HepG2 (cell line): ENCODE measurements around the gene SRBD1. TPM values are rescaled to one million over a fixed set of nuclear protein-coding genes. Genes with fewer than 3 reads are reported as not detected.

ENCODE experiments used
- AGO1 ChIP-seq: fragments of 200-400 bp; formaldehyde crosslinking; IDR thresholded peaks from 2 replicates; pipeline ENCODE4 v1.6.1; 2017; ENCODE audit warnings: mild to moderate bottlenecking, low read depth, low read length, moderate library complexity; ENCODE audit not compliant: poor library complexity, severe bottlenecking
- GRHL1 ChIP-seq: sonication (generic); formaldehyde crosslinking; conservative IDR thresholded peaks from 2 replicates; pipeline ENCODE4 v1.8.0; 2022; ENCODE audit warnings: missing genetic modification reagents
- HCFC1 ChIP-seq: fragments of 150-350 bp; IDR thresholded peaks from 2 replicates; pipeline ENCODE4 v1.6.1; 2014; ENCODE audit warnings: low read depth, low read length
- KLF6 ChIP-seq: IDR thresholded peaks from 2 replicates; pipeline ENCODE4 v1.8.0; 2016; ENCODE audit warnings: missing biosample characterization, missing genetic modification reagents
- KMT2B ChIP-seq: IDR thresholded peaks from 2 replicates; pipeline ENCODE4 v1.6.1; 2016; ENCODE audit warnings: missing genetic modification reagents, missing compliant biosample characterization
- MAFF ChIP-seq: IDR thresholded peaks from 2 replicates; pipeline ENCODE4 v1.6.1; 2011; ENCODE audit warnings: low read depth, low read length, improper control_type of control experiment
- MED8 ChIP-seq: sonication (generic); formaldehyde crosslinking; IDR thresholded peaks from 2 replicates; pipeline ENCODE4 v1.8.1; 2023; ENCODE audit warnings: mild to moderate bottlenecking, missing genetic modification reagents; ENCODE audit not compliant: insufficient replicate concordance
- MYC ChIP-seq: sonication (generic); formaldehyde crosslinking; IDR thresholded peaks from 2 replicates; pipeline ENCODE4 v1.9.0; 2021; ENCODE audit warnings: missing genetic modification reagents, borderline replicate concordance
- ONECUT2 ChIP-seq: sonication (generic); formaldehyde crosslinking; IDR thresholded peaks from 2 replicates; pipeline ENCODE4 v1.4.0; 2020; ENCODE audit warnings: missing genetic modification reagents
- TARDBP ChIP-seq: sonication (generic); formaldehyde crosslinking; IDR thresholded peaks from 2 replicates; pipeline ENCODE4 v1.8.0; 2022; ENCODE audit warnings: mild to moderate bottlenecking, missing genetic modification reagents
- YEATS4 ChIP-seq: sonication (generic); formaldehyde crosslinking; IDR thresholded peaks from 2 replicates; pipeline ENCODE4 v1.4.0; 2020; ENCODE audit warnings: missing genetic modification reagents, borderline replicate concordance
- ZKSCAN8 ChIP-seq: IDR thresholded peaks from 2 replicates; pipeline ENCODE4 v1.6.1; 2016; ENCODE audit warnings: borderline replicate concordance, missing genetic modification reagents, missing compliant biosample characterization
- ZMYM3 ChIP-seq: sonication (generic); formaldehyde crosslinking; IDR thresholded peaks from 2 replicates; pipeline ENCODE4 v1.5.1; 2020; ENCODE audit warnings: mild to moderate bottlenecking, missing genetic modification reagents
- ZNF264 ChIP-seq: sonication (generic); formaldehyde crosslinking; IDR thresholded peaks from 2 replicates; pipeline ENCODE4 v1.4.0; 2020; ENCODE audit warnings: missing genetic modification reagents
- ZNF280B ChIP-seq: sonication (generic); formaldehyde crosslinking; IDR thresholded peaks from 2 replicates; pipeline ENCODE4 v1.5.0; 2020; ENCODE audit warnings: missing genetic modification reagents, mild to moderate bottlenecking, borderline replicate concordance
- ZNF570 ChIP-seq: sonication (generic); formaldehyde crosslinking; IDR thresholded peaks from 2 replicates; pipeline ENCODE4 v1.4.0; 2020; ENCODE audit warnings: mild to moderate bottlenecking, missing genetic modification reagents, borderline replicate concordance
- ZNF574 ChIP-seq: sonication (generic); formaldehyde crosslinking; IDR thresholded peaks from 2 replicates; pipeline ENCODE4 v1.4.0; 2020; ENCODE audit warnings: missing genetic modification reagents
- ZNF879 ChIP-seq: sonication (generic); formaldehyde crosslinking; IDR thresholded peaks from 2 replicates; pipeline ENCODE4 v1.8.1; 2023; ENCODE audit warnings: missing genetic modification reagents
- polyA plus RNA-seq, 8 experiments: library from polyadenylated mRNA; depleted of rRNA in 3 of 8; stranded (reverse) in 7 of 8; unstranded in 1 of 8; fragments of >200 nt; fragmentation: Illumina TruSeq in 4 of 8; extraction: Trizol in 4 of 8; gene quantifications; 2 replicates each; pipeline versions ENCODE4 v1.2.1 to v1.2.3, GENCODE V29; 2011 to 2016; ENCODE audit warnings: low read depth in 4 of 8, missing spikeins in 1 of 8, mixed read lengths in 1 of 8; ENCODE audit not compliant: insufficient read depth in 1 of 8
- total RNA-seq, 5 experiments: library from RNA; depleted of rRNA; stranded (reverse); fragments of >200 nt; fragmentation: Illumina TruSeq; extraction: Trizol; gene quantifications; 2 replicates each; pipeline ENCODE4 v1.2.3, GENCODE V29; 2016; ENCODE audit warnings: low read depth in 1 of 5
- TF ChIP-seq, protein P1 (sequence below): IDR thresholded peaks from 2 replicates; pipeline ENCODE4 v1.6.1; 2016; ENCODE audit warnings: missing biosample characterization, missing genetic modification reagents, low read depth
- TF ChIP-seq, protein P2 (sequence below): sonication (generic); formaldehyde crosslinking; conservative IDR thresholded peaks from 2 replicates; pipeline ENCODE4 v1.8.0; 2022; ENCODE audit warnings: mild to moderate bottlenecking, moderate library complexity, missing genetic modification reagents

Gene SRBD1
- total and polyA plus RNA-seq, 2 of the 13 experiments (the other 11 are each of a cell fraction or from before 2014, with no cell fraction given) = 3.2 to 23.9 TPM

- TF ChIP-seq YEATS4 (CRISPR knock-in tag) (peak; percentile 55; the same call in 1 of the 2 replicates), GRHL1 (CRISPR knock-in tag) (no peak), MYC (CRISPR knock-in tag) (peak; percentile 87), ZNF574 (CRISPR knock-in tag) (peak; percentile 86), ZNF879 (CRISPR knock-in tag) (no peak), HCFC1 (no peak), MED8 (CRISPR knock-in tag) (no peak), ZKSCAN8 (0 out of 2 replicates have a peak, but pooled peaks have one; percentile 28), TARDBP (CRISPR knock-in tag) (peak; percentile 93), ZNF280B (CRISPR knock-in tag) (0 out of 2 replicates have a peak, but pooled peaks have one; percentile 28), MAFF (no peak), ONECUT2 (CRISPR knock-in tag) (no peak), ZNF570 (CRISPR knock-in tag) (no peak), KMT2B (CRISPR knock-in tag) (peak; percentile 96), AGO1 (peak; percentile 56), ZNF264 (CRISPR knock-in tag) (peak; percentile 22; the same call in 1 of the 2 replicates), ZMYM3 (CRISPR knock-in tag) (peak; percentile 78), KLF6 (CRISPR knock-in tag) (0 out of 2 replicates have a peak, but pooled peaks have one; percentile 62)
- TF ChIP-seq, protein P1, sequence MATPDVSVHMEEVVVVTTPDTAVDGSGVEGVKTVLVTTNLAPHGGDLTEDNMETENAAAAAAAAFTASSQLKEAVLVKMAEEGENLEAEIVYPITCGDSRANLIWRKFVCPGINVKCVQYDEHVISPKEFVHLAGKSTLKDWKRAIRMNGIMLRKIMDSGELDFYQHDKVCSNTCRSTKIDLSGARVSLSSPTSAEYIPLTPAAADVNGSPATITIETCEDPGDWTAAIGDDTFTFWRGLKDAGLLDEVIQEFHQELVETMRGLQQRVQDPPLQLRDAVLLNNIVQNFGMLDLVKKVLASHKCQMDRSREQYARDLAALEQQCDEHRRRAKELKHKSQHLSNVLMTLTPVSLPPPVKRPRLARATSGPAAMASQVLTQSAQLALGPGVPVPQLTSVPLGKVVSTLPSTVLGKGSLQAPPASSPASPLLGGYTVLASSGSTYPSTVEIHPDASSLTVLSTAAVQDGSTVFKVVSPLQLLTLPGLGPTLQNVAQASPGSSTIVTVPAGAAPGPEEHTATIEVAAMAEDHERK (CRISPR knock-in tag) = no peak
- TF ChIP-seq, protein P2, sequence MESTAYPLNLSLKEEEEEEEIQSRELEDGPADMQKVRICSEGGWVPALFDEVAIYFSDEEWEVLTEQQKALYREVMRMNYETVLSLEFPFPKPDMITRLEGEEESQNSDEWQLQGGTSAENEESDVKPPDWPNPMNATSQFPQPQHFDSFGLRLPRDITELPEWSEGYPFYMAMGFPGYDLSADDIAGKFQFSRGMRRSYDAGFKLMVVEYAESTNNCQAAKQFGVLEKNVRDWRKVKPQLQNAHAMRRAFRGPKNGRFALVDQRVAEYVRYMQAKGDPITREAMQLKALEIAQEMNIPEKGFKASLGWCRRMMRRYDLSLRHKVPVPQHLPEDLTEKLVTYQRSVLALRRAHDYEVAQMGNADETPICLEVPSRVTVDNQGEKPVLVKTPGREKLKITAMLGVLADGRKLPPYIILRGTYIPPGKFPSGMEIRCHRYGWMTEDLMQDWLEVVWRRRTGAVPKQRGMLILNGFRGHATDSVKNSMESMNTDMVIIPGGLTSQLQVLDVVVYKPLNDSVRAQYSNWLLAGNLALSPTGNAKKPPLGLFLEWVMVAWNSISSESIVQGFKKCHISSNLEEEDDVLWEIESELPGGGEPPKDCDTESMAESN (CRISPR knock-in tag) = peak; percentile 54; the same call in 1 of the 2 replicates
Observed at GRCh38 chr2:45650851-45651414, 39.9 kb upstream of the SRBD1 start (continued).
